Esophagus muscularis mucosa (tissue), 4 donors: ENCODE results near the gene C5orf15. TPM values are rescaled to one million over a fixed set of nuclear protein-coding genes. Genes with fewer than 3 reads are reported as not detected.

Source experiments
- DNase-seq: peaks from one replicate; pipeline ENCODE4 v3.0.0-alpha.2; 2017; ENCODE audit errors: extremely low spot score
- H3K27ac ChIP-seq, 4 donors: fragments of 200-600 bp; sonication (generic); replicated peaks in 1 of 4; 1 replicate in 3 of 4; 2 replicates in 1 of 4; pipeline ENCODE4 v1.5.1; 2016 to 2019; ENCODE audit warnings: mild to moderate bottlenecking in 1 of 4
- H3K27me3 ChIP-seq, 4 donors: fragments of 200-600 bp; sonication (generic); one replicate each; pipeline versions ENCODE4 v1.5.1 to v1.6.0; 2016 to 2019
- H3K36me3 ChIP-seq, 4 donors: fragments of 200-600 bp; sonication (generic); one replicate each; pipeline ENCODE4 v1.5.1; 2016 to 2019
- H3K4me1 ChIP-seq, 4 donors: fragments of 200-600 bp; sonication (generic); one replicate each; pipeline ENCODE4 v1.5.1; 2016 to 2019
- H3K4me3 ChIP-seq, 4 donors: fragments of 200-600 bp; sonication (generic); 1 replicate in 2 of 4; 2 replicates in 2 of 4; pipeline ENCODE4 v1.5.1; 2016 to 2019; ENCODE audit warnings: mild to moderate bottlenecking in 4 of 4, moderate library complexity in 1 of 4
- H3K9me3 ChIP-seq, 4 donors: fragments of 200-600 bp; sonication (generic); 1 replicate in 3 of 4; 2 replicates in 1 of 4; pipeline ENCODE4 v1.5.1; 2016 to 2019
- EP300 ChIP-seq: sonication (generic); formaldehyde crosslinking; IDR thresholded peaks from one replicate; pipeline ENCODE4 v1.6.1; 2017; ENCODE audit warnings: antibody characterized with exemption
- POLR2A ChIP-seq: fragments of 450-650 bp; IDR thresholded peaks from one replicate; pipeline ENCODE4 v1.6.1; 2017; ENCODE audit warnings: antibody characterized with exemption, moderate library complexity, mild to moderate bottlenecking, low read depth
- POLR2AphosphoS5 ChIP-seq, 2 donors: sonication (generic); formaldehyde crosslinking; IDR thresholded peaks; one replicate each; pipeline ENCODE4 v1.6.1; 2017; ENCODE audit warnings: antibody characterized with exemption in 2 of 2
- WGBS: methylation state at CpG from one replicate; pipeline ENCODE4 v1.1.5; 2018; 5-methylcytosine and 5-hydroxymethylcytosine counted together
- intact Hi-C: fragments of 100-400 bp; cut with DNase I; formaldehyde crosslinking; loops from one replicate; pipeline ENCODE4 v1.15.1; 2023
- total RNA-seq, 4 donors: library from RNA; depleted of rRNA; stranded (reverse); fragments of >200 nt; gene quantifications; one replicate each; pipeline versions ENCODE4 v1.1.0 to v1.2.1, GENCODE V29; 2016
- TF ChIP-seq, protein P1 (sequence below), 3 experiments: fragments of 200-600 bp in 2 of 3; fragments of 450-650 bp in 1 of 3; sonication (generic) in 2 of 3; IDR thresholded peaks; one replicate each; pipeline ENCODE4 v1.5.1; 2017 to 2019; ENCODE audit warnings: antibody characterized with exemption in 3 of 3, mild to moderate bottlenecking in 2 of 3, moderate library complexity in 1 of 3

C5orf15 gene
- total RNA-seq, 4 donors from 2014 or later = 20.3 to 26.1 (median 22.2) TPM

DNA sequence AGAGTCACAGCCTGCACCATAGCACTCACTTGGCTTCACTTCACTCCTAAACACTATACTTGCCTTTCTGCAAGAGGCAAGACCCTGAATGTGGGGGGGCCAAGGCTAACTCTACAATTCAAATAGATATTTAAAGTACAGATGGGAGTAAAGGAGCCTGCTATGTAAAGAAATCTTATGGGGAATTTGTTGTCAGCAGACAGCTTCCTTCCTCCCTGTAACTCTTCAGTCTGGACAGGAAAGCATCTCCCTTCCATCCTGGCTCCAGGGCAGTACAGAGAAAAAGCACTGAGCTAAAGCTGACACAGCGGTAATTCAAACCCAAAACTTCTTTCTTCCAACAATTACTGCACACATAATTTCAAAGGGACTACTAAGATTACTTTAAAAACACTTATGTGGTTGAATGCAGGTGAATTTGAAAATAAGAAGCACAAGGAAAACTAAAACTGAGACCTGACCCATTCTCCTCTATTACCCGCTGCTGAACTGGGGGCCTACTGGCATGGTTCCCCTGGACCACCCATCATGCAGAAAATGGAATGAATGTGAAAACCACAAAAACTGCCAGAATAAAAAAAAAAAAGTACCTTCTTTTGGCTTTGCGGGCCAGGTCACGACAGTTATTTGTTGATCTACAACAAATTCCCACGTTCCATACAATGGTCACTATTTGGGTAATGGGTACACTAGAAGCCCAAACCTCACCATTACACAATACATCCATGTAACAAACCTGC is 22.9 kb upstream of the C5orf15 start:
- Histone ChIP-seq H3K36me3 (peaks cover 31 to 57% (median 51%) of the 10 kb centered on the region in 4 donors), H3K4me3 (no peak overlapping the region), H3K4me1 (peaks cover 44 to 55% (median 50%) of the 10 kb centered on the region in 4 donors), H3K27me3 (no peaks in the 10 kb centered on the region), H3K9me3 (no peaks in the 10 kb centered on the region), H3K27ac (peak overlapping the region in 3 of 4 donors; percentile 54 to 69 (median 68))
- TF ChIP-seq, protein P1, sequence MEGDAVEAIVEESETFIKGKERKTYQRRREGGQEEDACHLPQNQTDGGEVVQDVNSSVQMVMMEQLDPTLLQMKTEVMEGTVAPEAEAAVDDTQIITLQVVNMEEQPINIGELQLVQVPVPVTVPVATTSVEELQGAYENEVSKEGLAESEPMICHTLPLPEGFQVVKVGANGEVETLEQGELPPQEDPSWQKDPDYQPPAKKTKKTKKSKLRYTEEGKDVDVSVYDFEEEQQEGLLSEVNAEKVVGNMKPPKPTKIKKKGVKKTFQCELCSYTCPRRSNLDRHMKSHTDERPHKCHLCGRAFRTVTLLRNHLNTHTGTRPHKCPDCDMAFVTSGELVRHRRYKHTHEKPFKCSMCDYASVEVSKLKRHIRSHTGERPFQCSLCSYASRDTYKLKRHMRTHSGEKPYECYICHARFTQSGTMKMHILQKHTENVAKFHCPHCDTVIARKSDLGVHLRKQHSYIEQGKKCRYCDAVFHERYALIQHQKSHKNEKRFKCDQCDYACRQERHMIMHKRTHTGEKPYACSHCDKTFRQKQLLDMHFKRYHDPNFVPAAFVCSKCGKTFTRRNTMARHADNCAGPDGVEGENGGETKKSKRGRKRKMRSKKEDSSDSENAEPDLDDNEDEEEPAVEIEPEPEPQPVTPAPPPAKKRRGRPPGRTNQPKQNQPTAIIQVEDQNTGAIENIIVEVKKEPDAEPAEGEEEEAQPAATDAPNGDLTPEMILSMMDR (IDR thresholded peaks at IDR 0.05) = no peak
- TF ChIP-seq POLR2AphosphoS5 (IDR thresholded peaks at IDR 0.05) = no peak
- no peak for TF ChIP-seq EP300
- TF ChIP-seq POLR2A = no peak
- 93% methylated on average over 5 of the region's 5 CpGs for WGBS
- DNase-seq = no peak
- intact Hi-C loops = no loop called here

- no peak overlapping the region for H3K4me3 ChIP-seq
- no peaks in the 10 kb centered on the region for H3K9me3 ChIP-seq
- 83% methylated on average over 6 of the region's 6 CpGs for WGBS
- intact Hi-C loops = no loop called here
- TF ChIP-seq, protein P1 (IDR thresholded peaks at IDR 0.05) = no peak
- TF ChIP-seq EP300 = no peak
- no peak for TF ChIP-seq POLR2A
- TF ChIP-seq POLR2AphosphoS5 (IDR thresholded peaks at IDR 0.05) = no peak
- peaks cover 41 to 54% (median 45%) of the 10 kb centered on the region in 4 donors for H3K4me1 ChIP-seq
- H3K27ac ChIP-seq = no peak overlapping the region
- no peak for DNase-seq
- no peaks in the 10 kb centered on the region for H3K27me3 ChIP-seq
- peaks cover 31 to 66% (median 61%) of the 10 kb centered on the region in 4 donors for H3K36me3 ChIP-seq
Measured at GRCh38 chr5:133990396-133990795, 22.0 kb upstream of the C5orf15 start.

GRCh38 chr5:133985540-133986180 is 17.2 kb upstream of the C5orf15 start:
- H3K36me3 ChIP-seq = peaks cover 28 to 100% (median 96%) of the 10 kb centered on the region in 4 donors
- no peak overlapping the region for H3K4me3 ChIP-seq
- H3K9me3 ChIP-seq = no peaks in the 10 kb centered on the region

GRCh38 chr5:133983674-133984073 is 15.2 kb upstream of the C5orf15 start:
- no peak for DNase-seq
- peaks cover 14 to 97% (median 88%) of the 10 kb centered on the region in 4 donors for H3K36me3 ChIP-seq
- peaks cover 6 to 11% (median 8%) of the 10 kb centered on the region in 4 donors for H3K4me1 ChIP-seq
- H3K27me3 ChIP-seq = no peaks in the 10 kb centered on the region
- no peak overlapping the region for H3K27ac ChIP-seq
- 84% methylated on average over 5 of the region's 5 CpGs for WGBS
- H3K9me3 ChIP-seq = no peaks in the 10 kb centered on the region
- H3K4me3 ChIP-seq = no peak overlapping the region
- intact Hi-C loops = no loop called here
- TF ChIP-seq POLR2A (no peak), POLR2AphosphoS5 (IDR thresholded peaks at IDR 0.05) (no peak), EP300 (no peak)
- TF ChIP-seq, protein P1 (IDR thresholded peaks at IDR 0.05) = no peak

More at GRCh38 chr5:133985540-133986180, 17.2 kb upstream of the C5orf15 start:
- no peak for TF ChIP-seq POLR2A
- TF ChIP-seq POLR2AphosphoS5 (IDR thresholded peaks at IDR 0.05) = no peak
- TF ChIP-seq, protein P1 (IDR thresholded peaks at IDR 0.05) = no peak
- no peak for TF ChIP-seq EP300
- Histone ChIP-seq H3K27me3 (no peaks in the 10 kb centered on the region), H3K27ac (no peak overlapping the region), H3K4me1 (peaks cover 6 to 9% (median 6%) of the 10 kb centered on the region in 4 donors)
- intact Hi-C loops = no loop called here
- 91% methylated on average over 3 of the region's 3 CpGs for WGBS
- no peak for DNase-seq
